Thymus (tissue), 11 donors: ENCODE results near the gene MPG. TPM values are rescaled to one million over a fixed set of nuclear protein-coding genes. Genes with fewer than 3 reads are reported as not detected.

ENCODE experiments used
- DNase-seq, 9 donors: peaks; one replicate each; pipeline ENCODE4 v3.0.0-alpha.2; 2013; ENCODE audit warnings: low spot score in 9 of 9, low read depth in 6 of 9, missing footprints in 1 of 9
- H3K27ac ChIP-seq, 2 donors: one replicate each; pipeline ENCODE4 v1.5.1; 2013; ENCODE audit warnings: control low read depth in 1 of 2, low read depth in 1 of 2, low read length in 1 of 2, mild to moderate bottlenecking in 1 of 2, moderate library complexity in 1 of 2
- H3K27me3 ChIP-seq, 2 donors: one replicate each; pipeline ENCODE4 v1.5.1; 2013; ENCODE audit warnings: low read length in 1 of 2; ENCODE audit not compliant: control insufficient read depth in 2 of 2, insufficient read depth in 1 of 2
- H3K36me3 ChIP-seq, 2 donors: one replicate each; pipeline ENCODE4 v1.5.1; 2013; ENCODE audit warnings: low read length in 1 of 2, mild to moderate bottlenecking in 1 of 2, moderate library complexity in 1 of 2; ENCODE audit not compliant: control insufficient read depth in 2 of 2, insufficient read depth in 2 of 2
- H3K4me1 ChIP-seq, 2 donors: one replicate each; pipeline ENCODE4 v1.5.1; 2013; ENCODE audit warnings: low read length in 2 of 2; ENCODE audit not compliant: control insufficient read depth in 2 of 2, insufficient read depth in 2 of 2
- H3K4me3 ChIP-seq, 2 donors: one replicate each; pipeline ENCODE4 v1.5.1; 2013; ENCODE audit warnings: low read length in 2 of 2, control low read depth in 1 of 2, mild to moderate bottlenecking in 1 of 2
- H3K9me3 ChIP-seq, 2 donors: one replicate each; pipeline ENCODE4 v1.5.1; 2013; ENCODE audit warnings: low read length in 1 of 2, mild to moderate bottlenecking in 1 of 2; ENCODE audit not compliant: control insufficient read depth in 2 of 2, insufficient read depth in 1 of 2
- WGBS: extraction: QIAGEN DNeasy Blood & Tissue Kit; methylation state at CpG from one replicate; pipeline ENCODE4 v1.1.7; 2013; 5-methylcytosine and 5-hydroxymethylcytosine counted together
- polyA plus RNA-seq: library from polyadenylated mRNA; stranded (reverse); fragments of 200-250 nt; gene quantifications from one replicate; pipeline ENCODE4 v1.2.3, GENCODE V29; 2013
- total RNA-seq: library from RNA; stranded (reverse); fragments of 120-200 nt; gene quantifications from one replicate; pipeline ENCODE4 v1.2.4, GENCODE V29; 2013
- donor health status: healthy.

MPG gene
- total and polyA plus RNA-seq, 2 donors, result 45.1 to 58.1 TPM

DNA sequence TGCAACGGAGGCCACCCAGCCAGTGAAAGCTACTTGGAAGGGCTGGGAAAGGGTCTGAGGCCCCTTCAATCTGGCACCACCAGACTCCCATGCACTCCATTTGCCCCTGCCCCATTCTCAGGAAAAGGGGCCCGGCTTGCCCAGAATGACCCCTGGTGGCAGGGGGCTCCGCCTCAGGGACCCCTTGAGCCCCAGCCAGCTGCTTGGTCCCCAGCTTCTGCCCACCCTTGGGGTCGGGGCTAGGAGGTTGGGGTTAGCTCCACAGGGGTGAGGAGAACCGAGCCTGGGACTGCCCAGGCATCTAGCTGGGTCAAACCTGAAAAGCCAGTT, 6.8 kb upstream of the MPG start:
- H3K36me3 ChIP-seq, result no peaks in the 10 kb centered on the region
- DNase-seq, result no peak
- no peak overlapping the region for H3K27ac ChIP-seq
- WGBS, result 91% methylated on average over 5 of the region's 5 CpGs
- H3K27me3 ChIP-seq, result peaks cover 50 to 94% of the 10 kb centered on the region in 2 donors
- peaks cover 0 to 1% of the 10 kb centered on the region in 2 donors for H3K9me3 ChIP-seq
- H3K4me3 ChIP-seq, result peak overlapping the region in 1 of 2 donors; percentile 18
- peaks cover 2 to 5% of the 10 kb centered on the region in 2 donors for H3K4me1 ChIP-seq

DNA sequence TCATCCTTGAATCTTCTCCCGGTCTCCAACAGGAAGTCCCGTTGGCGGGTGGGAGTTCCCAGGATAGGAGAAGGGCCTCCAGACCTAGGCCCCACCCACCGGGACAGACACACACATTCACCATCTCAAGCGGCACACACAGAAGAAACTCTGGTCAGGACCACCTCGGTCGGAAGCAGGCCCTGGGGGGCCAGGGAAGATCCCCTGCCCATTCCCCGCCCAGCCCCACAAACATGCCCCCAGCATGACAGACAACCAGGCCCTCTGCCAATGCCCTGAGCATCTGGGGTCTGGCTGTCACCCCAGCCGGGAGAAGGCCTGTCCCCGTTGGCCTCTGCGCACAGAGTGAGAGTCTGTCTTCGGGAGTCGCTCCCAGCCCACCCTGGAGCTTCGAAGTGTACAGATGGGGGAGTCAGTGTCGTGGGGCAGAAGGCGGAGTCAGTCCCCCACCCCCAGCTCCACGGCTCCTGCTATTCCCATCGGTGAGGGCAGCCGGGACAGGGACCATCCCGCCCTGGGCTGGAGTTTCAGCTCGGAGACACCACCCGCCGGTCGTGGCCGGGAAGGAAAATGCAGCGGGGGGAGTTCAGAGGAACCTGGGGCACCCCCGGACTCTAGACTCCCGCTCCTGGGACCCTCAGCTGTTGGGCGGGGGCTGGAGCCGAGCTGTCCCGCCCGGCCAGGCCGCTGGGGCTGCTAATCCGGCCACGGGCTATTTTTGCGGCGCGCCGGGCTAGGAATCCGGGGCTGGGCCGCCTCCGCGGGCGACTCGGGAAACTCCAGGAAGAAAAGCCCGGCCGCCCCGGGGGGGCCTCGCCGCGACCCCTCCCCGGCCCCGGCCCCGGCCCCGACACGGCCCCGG, 6.3 kb upstream of the MPG start:
- Histone ChIP-seq H3K27me3 (peaks cover 48 to 95% of the 10 kb centered on the region in 2 donors), H3K4me1 (peaks cover 7 to 11% of the 10 kb centered on the region in 2 donors), H3K36me3 (no peaks in the 10 kb centered on the region), H3K9me3 (peaks cover 0 to 1% of the 10 kb centered on the region in 2 donors), H3K4me3 (peak overlapping the region; percentile 18 to 25), H3K27ac (peak overlapping the region in 1 of 2 donors; percentile 11)
- no peak for DNase-seq
- 28% methylated on average over 57 of the region's 57 CpGs for WGBS

DNA sequence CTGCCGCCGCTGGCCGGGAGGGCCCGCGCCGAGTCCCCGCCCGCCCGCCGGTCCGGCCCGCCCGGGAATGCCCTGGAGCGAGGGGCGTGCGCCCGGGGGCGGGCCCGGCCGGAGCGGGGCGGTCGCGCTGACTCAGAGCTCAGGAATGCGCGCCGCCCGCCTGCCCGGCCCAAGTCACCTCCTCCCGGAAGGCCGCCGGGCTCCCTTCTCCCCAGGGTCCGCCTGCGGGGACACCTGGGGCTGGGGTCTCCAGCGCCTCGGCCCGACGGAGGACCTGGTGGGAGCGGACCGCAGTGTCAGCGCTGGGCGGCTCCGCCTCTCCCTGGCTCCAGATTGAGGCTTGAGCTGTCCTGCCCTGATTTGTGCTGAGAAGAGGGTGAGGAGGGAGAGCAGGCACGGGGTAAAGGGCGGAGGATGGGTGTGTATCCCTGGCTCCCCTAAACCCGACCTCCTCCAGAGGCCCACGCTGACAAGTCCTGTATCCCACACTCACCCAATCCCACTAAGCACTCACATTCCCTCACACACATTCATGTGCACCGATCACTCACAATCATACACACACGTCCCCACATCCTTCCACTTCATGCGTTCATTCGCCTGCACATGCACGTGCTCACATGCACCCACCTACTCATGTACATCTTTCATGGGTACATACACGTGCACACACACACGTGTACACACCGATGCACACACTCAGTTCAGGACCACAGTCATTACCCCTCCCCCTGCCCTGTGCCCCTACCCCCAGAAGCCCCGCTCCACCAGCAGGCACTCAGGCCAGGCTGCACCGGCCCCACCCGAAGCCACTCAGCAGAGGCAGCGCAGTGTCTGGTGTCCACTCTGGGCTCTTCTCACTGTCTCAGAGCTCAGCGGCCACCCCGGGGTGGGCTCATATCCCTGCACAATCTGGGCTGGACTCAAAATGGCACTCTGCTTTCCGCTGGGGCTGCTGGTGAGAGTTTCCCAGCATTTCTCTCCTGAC, 5.2 kb upstream of the MPG start, which contains the start of gene RHBDF1:
TSS of gene RHBDF1 (minus strand) at position 71 of the 988 bp plus-strand sequence. CDS start 7,616 bp downstream, outside the sequence.
- peaks cover 47 to 95% of the 10 kb centered on the region in 2 donors for H3K27me3 ChIP-seq
- peaks cover 16 to 21% of the 10 kb centered on the region in 2 donors for H3K4me1 ChIP-seq
- H3K36me3 ChIP-seq, result no peaks in the 10 kb centered on the region
- H3K4me3 ChIP-seq, result peak within 1 kb of the TSS; percentile 18 to 25
- WGBS, result 25% methylated on average over 62 of the region's 62 CpGs
- peak within 1 kb of the TSS in 1 of 2 donors; percentile 11 for H3K27ac ChIP-seq
- no peak for DNase-seq
- H3K9me3 ChIP-seq, result peaks cover 0 to 1% of the 10 kb centered on the region in 2 donors

- DNase-seq, result no peak
- Histone ChIP-seq H3K27me3 (peaks cover 47 to 83% of the 10 kb centered on the region in 2 donors), H3K9me3 (peaks cover 0 to 1% of the 10 kb centered on the region in 2 donors), H3K4me3 (no peak overlapping the region), H3K36me3 (peaks cover 0 to under 1% of the 10 kb centered on the region in 2 donors), H3K27ac (no peak overlapping the region), H3K4me1 (peaks cover 21 to 26% of the 10 kb centered on the region in 2 donors)
- WGBS, result 93% methylated on average over 12 of the region's 12 CpGs
These were observed 3.8 kb upstream of the MPG start for GRCh38 chr16:74051-74746.

GRCh38 chr16:74747-75334, 3.2 kb upstream of the MPG start:
- H3K9me3 ChIP-seq, result peaks cover 0 to 1% of the 10 kb centered on the region in 2 donors
- 97% methylated on average over 16 of the region's 16 CpGs for WGBS

DNA sequence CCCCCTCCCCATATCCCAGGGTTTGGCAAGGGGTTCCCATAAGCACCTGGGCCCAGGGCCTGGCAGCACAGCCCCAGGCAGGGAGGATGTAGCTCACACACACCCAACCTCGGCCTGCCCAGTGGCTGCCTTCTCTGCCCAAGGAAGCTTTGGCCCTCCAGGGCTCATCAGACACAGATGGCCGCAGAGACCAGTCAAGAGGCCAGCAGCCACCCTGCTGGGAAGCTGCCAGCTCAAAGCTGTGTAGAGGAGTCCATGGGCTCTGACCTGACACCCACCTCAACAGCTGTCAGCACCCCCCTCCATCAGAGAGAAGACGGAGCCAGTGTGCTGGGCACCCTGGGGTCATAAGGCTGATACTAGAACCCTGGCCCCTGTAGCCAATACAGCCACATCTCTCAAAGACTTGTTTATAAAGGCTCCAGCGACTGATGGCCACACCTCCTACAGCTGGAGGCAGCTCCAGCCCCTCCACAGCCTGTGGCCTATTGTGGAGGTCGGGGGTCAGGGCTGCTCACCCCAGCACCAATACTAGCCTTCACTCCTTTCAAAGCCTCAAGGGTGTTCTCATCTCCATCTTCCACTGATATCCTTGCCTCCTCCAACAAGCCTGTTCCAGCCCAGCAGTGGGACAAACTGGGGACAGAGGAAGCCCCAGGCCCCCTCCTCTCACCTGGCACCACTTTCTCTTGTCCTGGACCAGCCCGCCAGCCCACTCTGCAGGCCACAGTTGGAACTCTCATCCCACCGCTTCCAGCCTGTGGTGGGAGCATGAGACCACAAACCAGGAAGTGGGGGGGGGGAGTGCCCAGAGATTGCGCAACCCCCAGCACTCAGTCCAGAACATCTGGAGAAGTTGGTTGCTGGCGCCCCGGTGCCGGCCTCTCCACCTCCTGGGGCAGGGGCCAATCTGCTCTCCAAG, 2.2 kb upstream of the MPG start:
- H3K36me3 ChIP-seq, result peaks cover 3 to 13% of the 10 kb centered on the region in 2 donors
- H3K4me1 ChIP-seq, result peaks cover 21 to 26% of the 10 kb centered on the region in 2 donors
- peaks cover 37 to 66% of the 10 kb centered on the region in 2 donors for H3K27me3 ChIP-seq
- H3K27ac ChIP-seq, result no peak overlapping the region
- DNase-seq, result no peak
- 25% methylated on average over 11 of the region's 11 CpGs for WGBS
- peaks cover 0 to 1% of the 10 kb centered on the region in 2 donors for H3K9me3 ChIP-seq
- H3K4me3 ChIP-seq, result no peak overlapping the region

More at GRCh38 chr16:74747-75334, 3.2 kb upstream of the MPG start:
- Histone ChIP-seq H3K36me3 (peaks cover 3 to 7% of the 10 kb centered on the region in 2 donors), H3K27ac (no peak overlapping the region), H3K4me3 (no peak overlapping the region), H3K27me3 (peaks cover 46 to 76% of the 10 kb centered on the region in 2 donors), H3K4me1 (peaks cover 21 to 26% of the 10 kb centered on the region in 2 donors)
- no peak for DNase-seq

DNA sequence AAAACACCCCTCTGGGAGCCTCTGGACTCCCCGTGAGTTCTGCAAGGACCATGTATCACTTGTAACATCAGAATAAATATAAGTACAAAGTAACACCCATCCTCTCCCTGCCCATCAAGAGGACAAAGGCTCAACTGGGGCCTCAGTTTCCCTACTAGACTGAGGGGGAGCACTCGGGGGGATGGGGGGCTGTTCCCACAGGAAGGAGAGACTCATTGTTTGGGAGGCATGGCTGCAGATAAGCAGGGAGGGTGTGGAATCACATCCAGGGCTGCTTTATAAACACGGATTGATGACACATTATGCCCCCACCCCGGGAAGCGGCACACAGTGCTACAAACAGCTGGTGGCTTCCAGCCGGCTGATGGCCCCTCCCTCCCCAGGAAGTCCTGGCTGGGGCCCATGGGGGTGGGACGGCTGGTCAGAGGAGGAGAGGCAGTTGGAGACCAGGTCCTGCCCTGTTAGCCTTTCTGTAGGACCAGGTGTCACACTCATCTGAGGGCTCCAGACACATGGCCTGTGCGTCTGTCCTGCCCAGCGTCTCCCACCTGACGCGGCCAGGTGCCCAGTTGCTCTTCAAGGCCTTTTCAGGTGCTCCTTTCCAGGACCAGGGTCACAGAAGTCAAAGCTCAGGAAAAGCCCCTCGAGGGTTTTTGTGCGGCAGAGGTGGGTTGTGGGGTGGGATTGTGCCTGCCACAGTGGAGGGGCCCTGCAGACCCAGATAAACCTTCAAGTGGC, 1.3 kb upstream of the MPG start:
- no peak for DNase-seq
- Histone ChIP-seq H3K9me3 (peaks cover 0 to 1% of the 10 kb centered on the region in 2 donors), H3K27me3 (peaks cover 29 to 58% of the 10 kb centered on the region in 2 donors), H3K4me1 (peaks cover 21 to 26% of the 10 kb centered on the region in 2 donors), H3K27ac (peak overlapping the region in 1 of 2 donors; percentile 38), H3K36me3 (peaks cover 3 to 16% of the 10 kb centered on the region in 2 donors), H3K4me3 (no peak overlapping the region)
- WGBS, result 26% methylated on average over 13 of the region's 13 CpGs
